Measurements from ENCODE around the gene NAIF1. TPM values are rescaled to one million over a fixed set of nuclear protein-coding genes. Genes with fewer than 3 reads are reported as not detected.
A peak's percentile ranks its signal among the peaks of the same experiment; 100 is the strongest.

Gene NAIF1
- total RNA-seq, 1 experiment from 2014 or later = 8.5 TPM

- peak in 1 of 2 experiments; percentile 47 for DNase-seq
- H3K36me3 Mint-ChIP-seq (ENCODE audit: insufficient read depth, unreplicated experiment) = peaks cover 36% of the 10 kb centered on the region
- peaks cover 16% of the 10 kb centered on the region for H3K4me1 Mint-ChIP-seq (ENCODE audit: low read depth, unreplicated experiment)
- no TSS peak for BruUV-seq (replicated peaks)
- Histone ChIP-seq H3K9me3 (no peaks in the 10 kb centered on the region), H3K4me1 (peaks cover 34% of the 10 kb centered on the region), H3K4me3 (ENCODE audit: low read depth, low read length) (no peak overlapping the region), H3K27me3 (replicated peaks; ENCODE audit: control insufficient read depth, insufficient read depth, low read length) (no peaks in the 10 kb centered on the region), H3K36me3 (ENCODE audit: control insufficient read depth, insufficient read depth, low read length) (peaks cover 2% of the 10 kb centered on the region; the same call in 1 of the 2 replicates)
- ChIA-PET POLR2A (interaction anchor here (1.4 to 1.5 kb wide), 2 partner anchors 18 to 31 kb away, joined by 8 to 11 read pairs; no protein-coding TSS in a partner anchor), CTCF (interaction anchor here (0.7 to 2.0 kb wide), 2 partner anchors 18 to 445 kb away, joined by 5 to 13 read pairs; no protein-coding TSS in a partner anchor)
- intact Hi-C loops (cut with micrococcal nuclease; ENCODE audit: unreplicated experiment) = no loop called here
- peak overlapping the region; percentile 100 for H3K27ac Mint-ChIP-seq (ENCODE audit: unreplicated experiment)
- H3K4me3 Mint-ChIP-seq (ENCODE audit: unreplicated experiment) = no peak overlapping the region
- no peak for TF ChIP-seq CTCF (IDR thresholded peaks at IDR 0.05; ENCODE audit: insufficient read depth in 1 of 2, low read depth in 1 of 2, low read length in 1 of 2, severe bottlenecking in 1 of 2, unreplicated experiment in 1 of 2)
- H3K27me3 Mint-ChIP-seq (ENCODE audit: insufficient read depth, unreplicated experiment) = no peaks in the 10 kb centered on the region
- no peaks in the 10 kb centered on the region for H3K9me3 Mint-ChIP-seq (ENCODE audit: unreplicated experiment)
These were observed 29.8 kb upstream of the NAIF1 start for GRCh38 chr9:128096616-128097536.

- no TSS peak for BruUV-seq (replicated peaks)
- Histone ChIP-seq H3K4me3 (ENCODE audit: low read depth, low read length) (no peak overlapping the region), H3K4me1 (peaks cover 31% of the 10 kb centered on the region), H3K27me3 (replicated peaks; ENCODE audit: control insufficient read depth, insufficient read depth, low read length) (no peaks in the 10 kb centered on the region), H3K36me3 (ENCODE audit: control insufficient read depth, insufficient read depth, low read length) (no peaks in the 10 kb centered on the region; the same call in 1 of the 2 replicates), H3K9me3 (no peaks in the 10 kb centered on the region)
- Mint-ChIP-seq H3K9me3 (ENCODE audit: unreplicated experiment) (no peaks in the 10 kb centered on the region), H3K27me3 (ENCODE audit: insufficient read depth, unreplicated experiment) (no peaks in the 10 kb centered on the region), H3K4me3 (ENCODE audit: unreplicated experiment) (no peak overlapping the region), H3K27ac (ENCODE audit: unreplicated experiment) (peak overlapping the region; percentile 96), H3K4me1 (ENCODE audit: low read depth, unreplicated experiment) (peaks cover 16% of the 10 kb centered on the region), H3K36me3 (ENCODE audit: insufficient read depth, unreplicated experiment) (peaks cover 20% of the 10 kb centered on the region)
- ChIA-PET POLR2A (interaction anchor here (0.9 kb wide), 1 partner anchor 10 kb away, joined by 3 read pairs; no protein-coding TSS in a partner anchor), CTCF (interaction anchor here (0.6 to 1.0 kb wide), 2 partner anchors 28 to 315 kb away, joined by 3 to 4 read pairs; partner anchors contain the start of gene NAIF1)
- DNase-seq = no peak
- intact Hi-C loops (cut with micrococcal nuclease; ENCODE audit: unreplicated experiment) = no loop called here
- TF ChIP-seq CTCF (IDR thresholded peaks at IDR 0.05; ENCODE audit: insufficient read depth in 1 of 2, low read depth in 1 of 2, low read length in 1 of 2, severe bottlenecking in 1 of 2, unreplicated experiment in 1 of 2) = no peak
These were observed 27.9 kb upstream of the NAIF1 start for GRCh38 chr9:128094950-128095544.

All from Caco-2 (cell line).